COLO668 (cell line): ENCODE measurements around the gene USF3.

Experiments
- DNase-seq: peaks from one replicate; lab custom pipeline; 2025; ENCODE audit not compliant: unreplicated experiment; lab: John Stamatoyannopoulos, UW

Gene USF3

GRCh38 chr3:113695786-113696645, at the start of gene USF3:
USF3 (minus strand) TSS chr3:113696642; CDS start chr3:113674878, 21,764 bp downstream.
- peak; percentile 63 for DNase-seq

GRCh38 chr3:113745756-113746547, 49.5 kb upstream of the USF3 start, which contains the start of gene NAA50:
NAA50 (minus strand) TSS chr3:113746249; CDS start chr3:113745949, 300 bp downstream.
- peak; percentile 88 for DNase-seq

DNA sequence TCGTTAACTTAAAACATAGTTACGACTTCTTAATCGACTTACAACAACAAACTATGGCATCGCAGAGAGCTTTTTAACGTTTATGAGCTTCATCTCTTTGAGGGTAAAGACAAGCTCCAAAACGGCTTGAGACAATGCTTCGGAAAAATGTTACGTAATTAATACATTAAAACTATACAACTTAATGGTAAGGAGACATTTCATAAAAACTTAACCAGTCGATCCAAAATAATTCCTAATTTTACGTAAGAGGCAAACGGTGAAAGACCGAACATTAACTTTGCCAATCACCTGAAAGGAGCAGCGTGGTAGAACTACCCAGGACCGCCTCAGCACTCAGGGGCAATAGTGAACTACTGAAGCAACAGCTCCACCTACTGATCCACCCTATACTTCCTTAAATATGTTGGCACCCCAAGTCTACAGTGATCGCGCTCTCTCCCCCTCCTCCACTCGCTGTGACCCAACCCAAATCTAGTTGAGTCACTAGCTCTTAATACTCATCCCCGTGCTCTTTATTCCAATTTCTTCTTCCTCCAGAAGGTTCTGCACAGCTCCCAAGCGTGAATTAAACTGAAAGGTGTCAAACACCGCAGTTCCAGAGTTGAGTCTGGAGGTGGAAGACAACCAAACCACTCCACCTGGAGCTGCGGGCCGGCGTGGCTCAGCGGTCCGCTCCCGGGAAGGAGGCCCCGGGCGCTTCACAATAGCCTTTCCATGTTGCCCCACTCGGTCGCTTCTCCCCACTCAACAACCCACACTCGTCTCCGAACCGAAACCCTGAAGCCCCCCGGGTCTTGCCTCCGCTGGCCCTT, 48.7 kb upstream of the USF3 start:
- peak; percentile 57 for DNase-seq

DNA sequence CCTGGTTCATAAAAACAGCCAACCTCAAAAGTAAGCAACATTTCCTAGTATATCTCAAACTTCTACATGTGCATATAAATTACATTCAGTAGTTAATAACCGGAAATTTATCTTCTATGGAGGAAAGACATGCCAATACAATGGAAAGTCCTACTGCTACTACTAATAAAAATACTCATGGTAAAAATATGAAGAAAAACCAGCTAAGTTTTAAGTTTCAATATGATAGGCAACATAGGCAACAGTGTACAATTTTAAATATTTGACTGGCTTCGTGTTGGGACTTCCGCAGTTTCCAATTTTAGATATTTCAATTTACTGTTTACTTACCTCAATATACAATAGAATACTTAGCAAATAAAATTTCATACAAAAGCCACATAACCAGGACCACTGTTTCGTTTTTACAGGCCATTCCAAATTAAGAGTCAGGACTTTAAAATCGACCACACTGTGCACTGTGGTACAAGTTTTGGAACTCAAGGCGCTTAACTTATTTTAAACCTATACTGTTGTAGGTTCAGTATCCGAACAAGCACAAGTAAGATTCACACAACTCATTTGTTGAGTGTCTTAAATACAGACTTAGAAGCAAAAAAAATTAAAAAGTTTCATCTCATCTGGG, 46.7 kb upstream of the USF3 start:
- no peak for DNase-seq

DNA sequence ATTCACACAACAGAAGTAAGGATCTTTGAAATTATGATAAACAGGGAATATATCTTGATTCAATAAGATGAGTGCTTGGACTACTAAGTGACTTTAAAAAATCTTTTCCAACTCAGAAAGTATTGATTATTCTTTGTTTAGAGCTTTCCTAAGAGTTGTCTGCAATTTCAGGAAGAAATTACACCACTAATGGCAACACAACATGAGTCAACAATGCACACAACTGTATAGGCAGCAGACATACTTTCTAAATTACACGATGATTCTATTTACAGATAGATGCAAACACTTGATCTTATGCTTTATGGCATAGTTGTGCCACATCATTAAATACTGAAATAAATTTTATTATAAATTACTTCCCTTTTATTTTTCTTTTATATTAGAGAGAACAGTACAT, 45.2 kb upstream of the USF3 start:
- DNase-seq: no peak

GRCh38 chr3:113741086-113741485, 44.6 kb upstream of the USF3 start:
- no peak for DNase-seq

- DNase-seq: peak; percentile 2
These were observed 40.2 kb upstream of the USF3 start for GRCh38 chr3:113736548-113737089.

DNA sequence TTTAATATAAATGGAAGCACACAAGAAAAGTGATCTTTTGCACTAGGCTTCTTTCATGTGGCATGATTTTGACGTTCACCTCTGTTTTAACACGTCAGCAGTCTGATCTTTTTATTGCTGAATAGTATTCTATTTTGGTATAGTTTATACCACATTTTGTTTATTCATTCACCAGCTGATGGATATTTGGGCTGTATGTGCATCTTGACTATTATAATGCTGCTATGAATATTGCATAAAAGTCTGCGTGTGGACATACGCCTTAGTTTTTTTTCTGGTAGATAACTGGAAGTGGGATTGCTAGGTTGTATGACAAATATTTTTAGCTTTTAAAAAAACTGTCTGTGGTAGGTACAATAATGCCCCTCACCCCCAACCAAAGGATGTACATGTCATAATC, 35.3 kb upstream of the USF3 start:
- no peak for DNase-seq

DNA sequence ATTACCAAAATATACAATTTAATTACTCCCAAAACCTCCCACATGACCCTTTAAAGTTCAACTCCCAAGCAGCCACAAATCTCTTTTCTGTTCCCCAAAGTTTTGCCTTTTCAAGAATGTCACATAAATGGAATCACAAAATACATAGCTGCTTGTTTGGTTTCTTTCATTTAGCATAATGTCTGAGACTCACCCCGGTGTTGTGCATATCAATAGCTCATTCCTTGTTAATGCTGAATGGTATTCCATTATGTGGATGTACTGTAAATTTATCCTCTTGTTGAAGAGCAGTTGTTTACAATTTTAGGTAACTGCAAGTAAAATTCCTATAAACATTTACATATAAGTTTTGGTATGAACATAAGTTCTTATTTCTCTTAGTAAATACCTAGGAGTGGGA, 34.1 kb upstream of the USF3 start:
- no peak for DNase-seq

- DNase-seq: no peak
These were observed 32.2 kb upstream of the USF3 start for GRCh38 chr3:113728661-113729060.

- no peak for DNase-seq
These were observed 25.2 kb upstream of the USF3 start for GRCh38 chr3:113721636-113722035.

- no peak for DNase-seq
These were observed 23.3 kb upstream of the USF3 start for GRCh38 chr3:113719758-113720157.

DNA sequence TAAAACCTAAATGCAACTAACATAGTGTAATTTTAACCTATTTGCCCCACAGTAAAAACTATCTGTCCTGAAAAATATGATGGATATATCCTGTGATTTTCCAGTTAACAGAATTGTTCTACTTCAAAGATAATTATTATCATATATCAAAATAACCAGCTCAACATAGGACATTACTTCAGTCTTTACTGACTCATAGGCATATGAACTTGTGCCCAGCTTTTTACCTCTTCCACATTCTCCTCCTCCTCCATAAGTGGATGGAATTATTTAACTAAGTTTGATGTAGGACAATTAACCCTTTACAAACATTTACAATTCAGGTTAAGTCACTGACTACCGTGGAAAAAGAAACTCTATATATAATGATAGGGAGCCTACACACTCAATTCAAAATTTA, 22.9 kb upstream of the USF3 start:
- no peak for DNase-seq

DNA sequence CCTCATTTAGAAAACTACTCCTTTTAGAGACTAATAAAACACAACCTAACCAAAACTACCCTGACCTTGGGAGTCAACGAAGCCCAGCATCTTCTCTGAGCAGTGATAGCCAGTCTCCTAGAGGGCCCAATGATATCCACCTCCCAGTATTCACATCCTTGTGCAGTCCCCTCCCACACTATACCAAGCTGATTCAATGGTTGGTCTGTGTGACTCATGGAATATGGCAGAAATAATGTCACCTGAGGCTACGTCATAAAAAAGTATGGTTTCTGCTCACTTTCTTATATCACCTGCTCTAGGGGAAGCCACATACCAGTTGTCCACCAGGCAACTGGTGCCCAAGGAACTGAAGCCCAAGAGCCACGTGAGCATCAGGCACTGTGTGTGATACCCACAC, 21.4 kb upstream of the USF3 start:
- no peak for DNase-seq

- no peak for DNase-seq
These were observed 20.9 kb upstream of the USF3 start for GRCh38 chr3:113717308-113717707.

DNA sequence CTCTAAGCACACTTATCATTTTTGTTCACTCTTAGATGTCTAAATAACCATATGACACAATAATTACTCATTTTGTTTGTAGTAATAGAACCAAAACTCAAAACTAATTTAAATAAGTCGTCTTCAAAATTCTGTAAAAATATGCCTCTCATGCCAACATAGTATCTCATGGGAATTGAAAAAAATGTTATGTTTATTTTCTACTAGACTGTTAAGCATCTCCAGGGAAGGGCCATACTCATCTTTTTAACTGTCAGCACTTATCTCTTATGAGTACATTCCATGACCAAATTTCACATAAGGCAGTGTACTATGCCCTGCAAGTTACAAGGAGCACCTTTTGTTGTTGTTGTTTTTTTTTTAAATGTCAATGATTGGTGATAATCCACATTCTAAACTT, 18.3 kb upstream of the USF3 start:
- no peak for DNase-seq

- DNase-seq: no peak
These were observed 15.7 kb upstream of the USF3 start for GRCh38 chr3:113712129-113712528.

DNA sequence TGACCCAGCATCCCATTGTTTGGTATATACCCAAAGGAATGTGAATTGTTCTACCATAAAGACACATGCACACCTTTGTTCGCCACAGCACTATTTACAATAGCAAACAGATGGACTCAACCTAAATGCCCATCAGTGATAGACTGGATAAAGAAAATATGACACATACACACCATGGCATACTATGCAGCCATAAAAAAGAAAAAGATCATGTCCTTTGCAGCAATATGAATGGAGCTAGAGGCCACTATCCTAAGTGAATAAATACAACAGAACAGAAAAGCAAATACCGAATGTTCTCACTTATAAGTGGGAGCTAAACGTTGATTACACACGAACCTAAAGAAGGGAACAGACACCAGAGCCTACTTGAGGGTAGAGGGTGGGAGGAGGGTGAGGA, 11.4 kb upstream of the USF3 start:
- no peak for DNase-seq

DNA sequence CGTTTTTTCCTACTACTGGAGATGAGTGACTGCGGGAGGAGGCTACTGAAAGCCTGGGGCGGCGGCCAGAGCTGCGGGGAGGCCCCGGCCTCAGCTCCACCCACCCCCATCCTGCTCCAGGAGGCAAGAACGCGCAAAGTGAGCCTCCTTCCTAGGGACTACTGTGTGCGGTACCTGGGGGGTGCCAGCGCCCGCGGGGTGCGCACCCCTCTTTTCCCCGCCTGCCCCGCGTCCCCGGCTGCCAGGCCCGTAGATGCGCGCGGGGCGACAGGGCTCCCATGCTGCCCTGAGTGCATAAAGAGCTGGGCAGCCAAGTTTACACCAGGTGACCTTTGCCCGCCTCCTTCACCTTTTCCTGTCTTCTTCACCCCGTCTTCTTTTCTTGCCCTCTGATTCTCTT, 2.5 kb upstream of the USF3 start:
- no peak for DNase-seq

DNA sequence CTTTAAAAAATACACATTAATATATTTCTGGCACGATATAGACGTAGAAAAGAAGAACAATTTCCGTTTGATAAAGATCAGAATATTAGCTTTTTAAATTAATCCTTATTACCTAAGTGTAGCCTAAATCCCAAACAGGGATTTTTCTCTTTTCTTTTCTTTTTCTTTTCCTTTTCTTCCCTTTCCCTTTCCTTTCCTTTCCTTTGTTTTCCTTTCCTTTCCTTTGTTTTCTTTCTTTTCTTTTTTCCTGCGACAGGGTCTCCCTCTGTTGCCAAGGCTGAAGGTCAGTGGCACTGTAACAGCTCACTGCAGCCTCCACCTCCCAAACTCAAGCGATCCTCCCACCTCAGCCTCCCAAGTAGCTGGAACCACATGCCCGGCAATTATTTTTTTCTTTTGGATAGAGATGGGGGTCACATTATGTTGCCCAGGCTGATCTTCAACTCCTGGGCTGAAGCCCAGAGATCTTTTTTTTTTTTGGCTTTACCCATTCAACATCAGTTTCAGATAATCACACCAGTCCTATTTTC, 1.8 kb upstream of the USF3 start:
- DNase-seq: no peak
